HepG2 (cell line): Measurements from ENCODE around the gene ACAD11. TPM values are rescaled to one million over a fixed set of nuclear protein-coding genes. Genes with fewer than 3 reads are reported as not detected.

Source experiments
- CBFB ChIP-seq: sonication (generic); formaldehyde crosslinking; IDR thresholded peaks from 2 replicates; pipeline ENCODE4 v1.4.0; 2020; ENCODE audit warnings: missing genetic modification reagents
- HOXD1 ChIP-seq: sonication (generic); formaldehyde crosslinking; IDR thresholded peaks from 2 replicates; pipeline ENCODE4 v1.5.0; 2020; ENCODE audit warnings: missing genetic modification reagents
- MAF1 ChIP-seq: sonication (generic); formaldehyde crosslinking; IDR thresholded peaks from 2 replicates; pipeline ENCODE4 v1.5.0; 2020; ENCODE audit warnings: missing genetic modification reagents, borderline replicate concordance
- MTA1 ChIP-seq: sonication (generic); formaldehyde crosslinking; IDR thresholded peaks from 2 replicates; pipeline ENCODE4 v1.4.0; 2020; ENCODE audit warnings: missing genetic modification reagents, mild to moderate bottlenecking, borderline replicate concordance
- RFX1 ChIP-seq: fragments of 450-650 bp; IDR thresholded peaks from 2 replicates; pipeline ENCODE4 v1.6.1; 2017
- SALL1 ChIP-seq: sonication (generic); formaldehyde crosslinking; IDR thresholded peaks from 2 replicates; pipeline ENCODE4 v1.8.0; 2022; ENCODE audit warnings: mild to moderate bottlenecking, missing genetic modification reagents
- TBX2 ChIP-seq: sonication (generic); formaldehyde crosslinking; IDR thresholded peaks from 2 replicates; pipeline ENCODE4 v1.5.0; 2020; ENCODE audit warnings: missing genetic modification reagents, mild to moderate bottlenecking, borderline replicate concordance
- U2AF2 ChIP-seq: fragments of 200-400 bp; formaldehyde crosslinking; IDR thresholded peaks from 2 replicates; pipeline ENCODE4 v1.6.1; 2017; ENCODE audit warnings: low read depth, mild to moderate bottlenecking, low read length
- ZBTB7B ChIP-seq: sonication (generic); formaldehyde crosslinking; IDR thresholded peaks from 2 replicates; pipeline ENCODE4 v1.4.0; 2020; ENCODE audit warnings: missing genetic modification reagents
- ZFP90 ChIP-seq: sonication (generic); formaldehyde crosslinking; IDR thresholded peaks from 2 replicates; pipeline ENCODE4 v1.8.0; 2022; ENCODE audit warnings: missing genetic modification reagents, mild to moderate bottlenecking, inconsistent platforms, borderline replicate concordance
- ZMYM4 ChIP-seq: sonication (generic); formaldehyde crosslinking; IDR thresholded peaks from 2 replicates; pipeline ENCODE4 v1.8.1; 2023; ENCODE audit warnings: mild to moderate bottlenecking, missing genetic modification reagents
- ZNF3 ChIP-seq: IDR thresholded peaks from 2 replicates; pipeline ENCODE4 v1.7.0; 2017; ENCODE audit warnings: inconsistent platforms
- ZNF441 ChIP-seq: sonication (generic); formaldehyde crosslinking; IDR thresholded peaks from 2 replicates; pipeline ENCODE4 v1.7.0; 2021; ENCODE audit warnings: missing genetic modification reagents, borderline replicate concordance
- polyA plus RNA-seq, 8 experiments: library from polyadenylated mRNA; depleted of rRNA in 3 of 8; stranded (reverse) in 7 of 8; unstranded in 1 of 8; fragments of >200 nt; fragmentation: Illumina TruSeq in 4 of 8; extraction: Trizol in 4 of 8; gene quantifications; 2 replicates each; pipeline versions ENCODE4 v1.2.1 to v1.2.3, GENCODE V29; 2011 to 2016; ENCODE audit warnings: low read depth in 4 of 8, missing spikeins in 1 of 8, mixed read lengths in 1 of 8; ENCODE audit not compliant: insufficient read depth in 1 of 8
- total RNA-seq, 5 experiments: library from RNA; depleted of rRNA; stranded (reverse); fragments of >200 nt; fragmentation: Illumina TruSeq; extraction: Trizol; gene quantifications; 2 replicates each; pipeline ENCODE4 v1.2.3, GENCODE V29; 2016; ENCODE audit warnings: low read depth in 1 of 5
- TF ChIP-seq, protein P1 (sequence below): sonication (generic); formaldehyde crosslinking; IDR thresholded peaks from 2 replicates; pipeline ENCODE4 v1.5.0; 2020; ENCODE audit warnings: mild to moderate bottlenecking, missing genetic modification reagents, moderate library complexity
- TF ChIP-seq, protein P2 (sequence below): sonication (generic); formaldehyde crosslinking; IDR thresholded peaks from 2 replicates; pipeline ENCODE4 v1.4.0; 2020; ENCODE audit warnings: mild to moderate bottlenecking, low read depth, missing genetic modification reagents
- TF ChIP-seq, protein P3 (sequence below): sonication (generic); formaldehyde crosslinking; IDR thresholded peaks from 2 replicates; pipeline ENCODE4 v1.4.0; 2020; ENCODE audit warnings: missing genetic modification reagents
- TF ChIP-seq, protein P4 (sequence below): sonication (generic); formaldehyde crosslinking; IDR thresholded peaks from 2 replicates; pipeline ENCODE4 v1.8.1; 2022; ENCODE audit warnings: low read depth, mild to moderate bottlenecking, missing genetic modification reagents
- TF ChIP-seq, protein P5 (sequence below): sonication (generic); formaldehyde crosslinking; IDR thresholded peaks from 2 replicates; pipeline ENCODE4 v1.5.0; 2020; ENCODE audit warnings: mild to moderate bottlenecking, missing genetic modification reagents

Gene ACAD11
- total and polyA plus RNA-seq, 2 of the 13 experiments (the other 11 are each of a cell fraction or from before 2014, with no cell fraction given): 30.6 to 56.9 TPM

DNA sequence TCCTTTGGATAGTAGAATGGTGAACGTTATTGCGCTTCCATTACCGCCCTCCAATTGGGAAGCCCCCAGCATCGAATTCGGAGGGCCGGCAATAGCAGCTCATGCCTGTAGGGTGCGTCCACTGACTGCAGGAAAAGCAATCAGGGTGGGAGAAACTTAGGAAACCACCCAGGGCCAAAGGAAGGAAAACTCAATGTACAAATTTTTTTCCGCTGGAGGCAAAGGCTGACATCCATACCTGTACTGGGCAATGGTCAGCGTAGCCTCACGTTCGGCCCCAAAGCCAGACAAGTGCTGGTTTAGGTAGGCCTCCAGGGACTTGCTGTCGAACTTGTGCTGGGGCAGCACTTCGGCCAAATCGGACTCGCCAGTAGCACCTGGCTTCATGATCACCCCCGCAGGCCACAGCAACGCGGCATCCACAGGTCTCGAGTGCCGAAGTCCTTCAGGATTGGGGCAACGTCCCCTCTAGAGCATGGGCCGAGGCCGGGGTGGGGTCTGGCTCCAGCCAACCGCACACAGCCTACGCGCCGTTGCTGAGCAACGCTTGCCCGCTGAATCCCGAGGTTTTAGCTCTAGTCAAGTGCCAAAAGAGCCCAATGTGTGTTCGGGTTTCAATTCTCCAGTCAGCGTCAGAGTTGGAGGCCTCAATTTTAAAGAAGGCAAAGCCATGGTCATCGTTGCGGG, at the start of gene ACAD11 (continued):
- TF ChIP-seq, protein P1, sequence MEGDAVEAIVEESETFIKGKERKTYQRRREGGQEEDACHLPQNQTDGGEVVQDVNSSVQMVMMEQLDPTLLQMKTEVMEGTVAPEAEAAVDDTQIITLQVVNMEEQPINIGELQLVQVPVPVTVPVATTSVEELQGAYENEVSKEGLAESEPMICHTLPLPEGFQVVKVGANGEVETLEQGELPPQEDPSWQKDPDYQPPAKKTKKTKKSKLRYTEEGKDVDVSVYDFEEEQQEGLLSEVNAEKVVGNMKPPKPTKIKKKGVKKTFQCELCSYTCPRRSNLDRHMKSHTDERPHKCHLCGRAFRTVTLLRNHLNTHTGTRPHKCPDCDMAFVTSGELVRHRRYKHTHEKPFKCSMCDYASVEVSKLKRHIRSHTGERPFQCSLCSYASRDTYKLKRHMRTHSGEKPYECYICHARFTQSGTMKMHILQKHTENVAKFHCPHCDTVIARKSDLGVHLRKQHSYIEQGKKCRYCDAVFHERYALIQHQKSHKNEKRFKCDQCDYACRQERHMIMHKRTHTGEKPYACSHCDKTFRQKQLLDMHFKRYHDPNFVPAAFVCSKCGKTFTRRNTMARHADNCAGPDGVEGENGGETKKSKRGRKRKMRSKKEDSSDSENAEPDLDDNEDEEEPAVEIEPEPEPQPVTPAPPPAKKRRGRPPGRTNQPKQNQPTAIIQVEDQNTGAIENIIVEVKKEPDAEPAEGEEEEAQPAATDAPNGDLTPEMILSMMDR (CRISPR knock-in tag): peak; percentile 70
- TF ChIP-seq HOXD1 (CRISPR knock-in tag) (0 out of 2 replicates have a peak, but pooled peaks have one; percentile 32), ZBTB7B (CRISPR knock-in tag) (peak; percentile 76; the same call in 1 of the 2 replicates), ZNF3 (CRISPR knock-in tag) (no peak), ZFP90 (0 out of 2 replicates have a peak, but pooled peaks have one; percentile 27), MTA1 (CRISPR knock-in tag) (no peak; the same call in 1 of the 2 replicates), SALL1 (CRISPR knock-in tag) (no peak; the same call in none of the 2 replicates), MAF1 (0 out of 2 replicates have a peak, but pooled peaks have one; percentile 23), ZNF441 (CRISPR knock-in tag) (0 out of 2 replicates have a peak, but pooled peaks have one; percentile 33), RFX1 (peak; percentile 56; the same call in 1 of the 2 replicates), CBFB (CRISPR knock-in tag) (0 out of 2 replicates have a peak, but pooled peaks have one; percentile 42), ZMYM4 (peak; percentile 44; the same call in 1 of the 2 replicates), U2AF2 (no peak), TBX2 (CRISPR knock-in tag) (no peak)
- TF ChIP-seq, protein P2, sequence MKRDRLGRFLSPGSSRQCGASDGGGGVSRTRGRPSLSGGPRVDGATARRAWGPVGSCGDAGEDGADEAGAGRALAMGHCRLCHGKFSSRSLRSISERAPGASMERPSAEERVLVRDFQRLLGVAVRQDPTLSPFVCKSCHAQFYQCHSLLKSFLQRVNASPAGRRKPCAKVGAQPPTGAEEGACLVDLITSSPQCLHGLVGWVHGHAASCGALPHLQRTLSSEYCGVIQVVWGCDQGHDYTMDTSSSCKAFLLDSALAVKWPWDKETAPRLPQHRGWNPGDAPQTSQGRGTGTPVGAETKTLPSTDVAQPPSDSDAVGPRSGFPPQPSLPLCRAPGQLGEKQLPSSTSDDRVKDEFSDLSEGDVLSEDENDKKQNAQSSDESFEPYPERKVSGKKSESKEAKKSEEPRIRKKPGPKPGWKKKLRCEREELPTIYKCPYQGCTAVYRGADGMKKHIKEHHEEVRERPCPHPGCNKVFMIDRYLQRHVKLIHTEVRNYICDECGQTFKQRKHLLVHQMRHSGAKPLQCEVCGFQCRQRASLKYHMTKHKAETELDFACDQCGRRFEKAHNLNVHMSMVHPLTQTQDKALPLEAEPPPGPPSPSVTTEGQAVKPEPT (CRISPR knock-in tag): 0 out of 2 replicates have a peak, but pooled peaks have one; percentile 10
- TF ChIP-seq, protein P3, sequence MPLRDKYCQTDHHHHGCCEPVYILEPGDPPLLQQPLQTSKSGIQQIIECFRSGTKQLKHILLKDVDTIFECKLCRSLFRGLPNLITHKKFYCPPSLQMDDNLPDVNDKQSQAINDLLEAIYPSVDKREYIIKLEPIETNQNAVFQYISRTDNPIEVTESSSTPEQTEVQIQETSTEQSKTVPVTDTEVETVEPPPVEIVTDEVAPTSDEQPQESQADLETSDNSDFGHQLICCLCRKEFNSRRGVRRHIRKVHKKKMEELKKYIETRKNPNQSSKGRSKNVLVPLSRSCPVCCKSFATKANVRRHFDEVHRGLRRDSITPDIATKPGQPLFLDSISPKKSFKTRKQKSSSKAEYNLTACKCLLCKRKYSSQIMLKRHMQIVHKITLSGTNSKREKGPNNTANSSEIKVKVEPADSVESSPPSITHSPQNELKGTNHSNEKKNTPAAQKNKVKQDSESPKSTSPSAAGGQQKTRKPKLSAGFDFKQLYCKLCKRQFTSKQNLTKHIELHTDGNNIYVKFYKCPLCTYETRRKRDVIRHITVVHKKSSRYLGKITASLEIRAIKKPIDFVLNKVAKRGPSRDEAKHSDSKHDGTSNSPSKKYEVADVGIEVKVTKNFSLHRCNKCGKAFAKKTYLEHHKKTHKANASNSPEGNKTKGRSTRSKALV: 0 out of 2 replicates have a peak, but pooled peaks have one; percentile 3
- TF ChIP-seq, protein P4, sequence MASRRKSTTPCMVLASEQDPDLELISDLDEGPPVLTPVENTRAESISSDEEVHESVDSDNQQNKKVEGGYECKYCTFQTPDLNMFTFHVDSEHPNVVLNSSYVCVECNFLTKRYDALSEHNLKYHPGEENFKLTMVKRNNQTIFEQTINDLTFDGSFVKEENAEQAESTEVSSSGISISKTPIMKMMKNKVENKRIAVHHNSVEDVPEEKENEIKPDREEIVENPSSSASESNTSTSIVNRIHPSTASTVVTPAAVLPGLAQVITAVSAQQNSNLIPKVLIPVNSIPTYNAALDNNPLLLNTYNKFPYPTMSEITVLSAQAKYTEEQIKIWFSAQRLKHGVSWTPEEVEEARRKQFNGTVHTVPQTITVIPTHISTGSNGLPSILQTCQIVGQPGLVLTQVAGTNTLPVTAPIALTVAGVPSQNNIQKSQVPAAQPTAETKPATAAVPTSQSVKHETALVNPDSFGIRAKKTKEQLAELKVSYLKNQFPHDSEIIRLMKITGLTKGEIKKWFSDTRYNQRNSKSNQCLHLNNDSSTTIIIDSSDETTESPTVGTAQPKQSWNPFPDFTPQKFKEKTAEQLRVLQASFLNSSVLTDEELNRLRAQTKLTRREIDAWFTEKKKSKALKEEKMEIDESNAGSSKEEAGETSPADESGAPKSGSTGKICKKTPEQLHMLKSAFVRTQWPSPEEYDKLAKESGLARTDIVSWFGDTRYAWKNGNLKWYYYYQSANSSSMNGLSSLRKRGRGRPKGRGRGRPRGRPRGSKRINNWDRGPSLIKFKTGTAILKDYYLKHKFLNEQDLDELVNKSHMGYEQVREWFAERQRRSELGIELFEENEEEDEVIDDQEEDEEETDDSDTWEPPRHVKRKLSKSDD (CRISPR knock-in tag): no peak
- TF ChIP-seq, protein P5, sequence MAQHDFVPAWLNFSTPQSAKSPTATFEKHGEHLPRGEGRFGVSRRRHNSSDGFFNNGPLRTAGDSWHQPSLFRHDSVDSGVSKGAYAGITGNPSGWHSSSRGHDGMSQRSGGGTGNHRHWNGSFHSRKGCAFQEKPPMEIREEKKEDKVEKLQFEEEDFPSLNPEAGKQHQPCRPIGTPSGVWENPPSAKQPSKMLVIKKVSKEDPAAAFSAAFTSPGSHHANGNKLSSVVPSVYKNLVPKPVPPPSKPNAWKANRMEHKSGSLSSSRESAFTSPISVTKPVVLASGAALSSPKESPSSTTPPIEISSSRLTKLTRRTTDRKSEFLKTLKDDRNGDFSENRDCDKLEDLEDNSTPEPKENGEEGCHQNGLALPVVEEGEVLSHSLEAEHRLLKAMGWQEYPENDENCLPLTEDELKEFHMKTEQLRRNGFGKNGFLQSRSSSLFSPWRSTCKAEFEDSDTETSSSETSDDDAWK (CRISPR knock-in tag): no peak
